Measurements from ENCODE around the gene RASA1. TPM values are rescaled to one million over a fixed set of nuclear protein-coding genes. Genes with fewer than 3 reads are reported as not detected.

Gene RASA1
- total RNA-seq, 1 experiment from 2014 or later = 23.9 TPM

DNA sequence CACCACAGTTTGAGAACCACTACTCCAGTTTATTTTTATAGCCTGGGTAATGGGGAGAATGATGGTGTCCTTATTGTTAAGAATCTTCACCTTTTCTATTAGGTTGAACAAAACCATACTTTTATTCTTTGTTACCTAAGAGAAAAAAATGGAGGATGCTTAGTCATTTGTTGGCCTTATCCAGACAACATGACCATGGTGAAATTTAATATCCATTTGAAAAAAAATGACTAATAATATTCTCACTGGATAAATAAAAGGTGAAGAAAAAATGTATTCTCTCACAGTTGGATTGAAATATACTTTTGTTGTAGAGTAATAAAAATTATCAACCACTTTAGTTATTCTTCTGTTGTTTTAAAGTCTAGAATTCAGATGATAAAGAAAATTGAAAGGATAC lies 150.8 kb downstream of the RASA1 start:
- RAD21 ChIA-PET (ENCODE audit: low non-redundant PET in 1 of 2, low total read pairs in 2 of 2, uncharacterized antibody in 2 of 2, unreplicated experiment in 2 of 2) = no interaction called here
- intact Hi-C loops (cut with micrococcal nuclease) = loop anchor here (10.0 kb wide), 1 partner anchor 846 kb away; the partner anchor contains the start of gene TMEM161B

More for the DNA sequence above, 150.8 kb downstream of the RASA1 start:
- H3K4me2 ChIP-seq (ENCODE audit: low read length) = no peak overlapping the region
- no peak for DNase-seq (ENCODE audit: low read depth, low spot score)
- no peaks in the 10 kb centered on the region for H3K79me2 ChIP-seq (ENCODE audit: insufficient read depth, low read length)
- TF ChIP-seq SP1 (IDR thresholded peaks at IDR 0.05; ENCODE audit: low read depth) (no peak), CEBPB (IDR thresholded peaks at IDR 0.05; ENCODE audit: low read depth) (no peak), ZFX (IDR thresholded peaks at IDR 0.05) (no peak), YY1 (IDR thresholded peaks at IDR 0.05; ENCODE audit: extremely low read depth, insufficient replicate concordance, low read depth, low read length) (no peak), TCF7L2 (IDR thresholded peaks at IDR 0.05; ENCODE audit: borderline replicate concordance, extremely low read depth, insufficient read depth, insufficient read length) (no peak), SIN3A (IDR thresholded peaks at IDR 0.05; ENCODE audit: low read depth) (no peak), JUND (IDR thresholded peaks at IDR 0.05) (no peak), EZH2 (IDR thresholded peaks at IDR 0.05) (no peak), RAD21 (IDR thresholded peaks at IDR 0.05; ENCODE audit: low read depth) (no peak), POLR2A (IDR thresholded peaks at IDR 0.05; ENCODE audit: borderline replicate concordance, extremely low read depth, insufficient read depth, insufficient read length) (no peak), ELF1 (IDR thresholded peaks at IDR 0.05; ENCODE audit: borderline replicate concordance, low read depth) (no peak), SRF (IDR thresholded peaks at IDR 0.05; ENCODE audit: low read depth) (no peak)
- TF ChIP-seq, protein P1, sequence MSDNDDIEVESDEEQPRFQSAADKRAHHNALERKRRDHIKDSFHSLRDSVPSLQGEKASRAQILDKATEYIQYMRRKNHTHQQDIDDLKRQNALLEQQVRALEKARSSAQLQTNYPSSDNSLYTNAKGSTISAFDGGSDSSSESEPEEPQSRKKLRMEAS (IDR thresholded peaks at IDR 0.05) = no peak
- TF ChIP-seq, protein P2, sequence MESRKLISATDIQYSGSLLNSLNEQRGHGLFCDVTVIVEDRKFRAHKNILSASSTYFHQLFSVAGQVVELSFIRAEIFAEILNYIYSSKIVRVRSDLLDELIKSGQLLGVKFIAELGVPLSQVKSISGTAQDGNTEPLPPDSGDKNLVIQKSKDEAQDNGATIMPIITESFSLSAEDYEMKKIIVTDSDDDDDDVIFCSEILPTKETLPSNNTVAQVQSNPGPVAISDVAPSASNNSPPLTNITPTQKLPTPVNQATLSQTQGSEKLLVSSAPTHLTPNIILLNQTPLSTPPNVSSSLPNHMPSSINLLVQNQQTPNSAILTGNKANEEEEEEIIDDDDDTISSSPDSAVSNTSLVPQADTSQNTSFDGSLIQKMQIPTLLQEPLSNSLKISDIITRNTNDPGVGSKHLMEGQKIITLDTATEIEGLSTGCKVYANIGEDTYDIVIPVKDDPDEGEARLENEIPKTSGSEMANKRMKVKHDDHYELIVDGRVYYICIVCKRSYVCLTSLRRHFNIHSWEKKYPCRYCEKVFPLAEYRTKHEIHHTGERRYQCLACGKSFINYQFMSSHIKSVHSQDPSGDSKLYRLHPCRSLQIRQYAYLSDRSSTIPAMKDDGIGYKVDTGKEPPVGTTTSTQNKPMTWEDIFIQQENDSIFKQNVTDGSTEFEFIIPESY (IDR thresholded peaks at IDR 0.05; ENCODE audit: extremely low read depth, insufficient replicate concordance, low read length) = no peak
- TF ChIP-seq, protein P3, sequence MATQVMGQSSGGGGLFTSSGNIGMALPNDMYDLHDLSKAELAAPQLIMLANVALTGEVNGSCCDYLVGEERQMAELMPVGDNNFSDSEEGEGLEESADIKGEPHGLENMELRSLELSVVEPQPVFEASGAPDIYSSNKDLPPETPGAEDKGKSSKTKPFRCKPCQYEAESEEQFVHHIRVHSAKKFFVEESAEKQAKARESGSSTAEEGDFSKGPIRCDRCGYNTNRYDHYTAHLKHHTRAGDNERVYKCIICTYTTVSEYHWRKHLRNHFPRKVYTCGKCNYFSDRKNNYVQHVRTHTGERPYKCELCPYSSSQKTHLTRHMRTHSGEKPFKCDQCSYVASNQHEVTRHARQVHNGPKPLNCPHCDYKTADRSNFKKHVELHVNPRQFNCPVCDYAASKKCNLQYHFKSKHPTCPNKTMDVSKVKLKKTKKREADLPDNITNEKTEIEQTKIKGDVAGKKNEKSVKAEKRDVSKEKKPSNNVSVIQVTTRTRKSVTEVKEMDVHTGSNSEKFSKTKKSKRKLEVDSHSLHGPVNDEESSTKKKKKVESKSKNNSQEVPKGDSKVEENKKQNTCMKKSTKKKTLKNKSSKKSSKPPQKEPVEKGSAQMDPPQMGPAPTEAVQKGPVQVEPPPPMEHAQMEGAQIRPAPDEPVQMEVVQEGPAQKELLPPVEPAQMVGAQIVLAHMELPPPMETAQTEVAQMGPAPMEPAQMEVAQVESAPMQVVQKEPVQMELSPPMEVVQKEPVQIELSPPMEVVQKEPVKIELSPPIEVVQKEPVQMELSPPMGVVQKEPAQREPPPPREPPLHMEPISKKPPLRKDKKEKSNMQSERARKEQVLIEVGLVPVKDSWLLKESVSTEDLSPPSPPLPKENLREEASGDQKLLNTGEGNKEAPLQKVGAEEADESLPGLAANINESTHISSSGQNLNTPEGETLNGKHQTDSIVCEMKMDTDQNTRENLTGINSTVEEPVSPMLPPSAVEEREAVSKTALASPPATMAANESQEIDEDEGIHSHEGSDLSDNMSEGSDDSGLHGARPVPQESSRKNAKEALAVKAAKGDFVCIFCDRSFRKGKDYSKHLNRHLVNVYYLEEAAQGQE (IDR thresholded peaks at IDR 0.05; ENCODE audit: low read depth) = no peak
- no peaks in the 10 kb centered on the region for H4K20me1 ChIP-seq (ENCODE audit: insufficient read depth)
- ChIA-PET POLR2A (no interaction called here), CTCF (no interaction called here)
- H2AFZ ChIP-seq (ENCODE audit: low read depth, low read length, poor library complexity, severe bottlenecking) = no peak overlapping the region
- no peaks in the 10 kb centered on the region for H3K36me3 ChIP-seq (ENCODE audit: control insufficient read depth in 1 of 2, insufficient read depth in 2 of 2, low read length in 2 of 2)
- H3K9ac ChIP-seq (ENCODE audit: low read length) = no peak overlapping the region
- BruUV-seq (replicated peaks) = no TSS peak
- H3K4me1 ChIP-seq (ENCODE audit: control insufficient read depth in 1 of 2, insufficient read depth in 2 of 2, low read length in 2 of 2) = no peaks in the 10 kb centered on the region
- H3K4me3 ChIP-seq (replicated peaks in 1 of 2; ENCODE audit: low read depth in 1 of 2, low read length in 2 of 2) = no peak overlapping the region
- no peak for ATAC-seq
- no peaks in the 10 kb centered on the region for H3K9me3 ChIP-seq (ENCODE audit: control insufficient read depth in 1 of 2, insufficient read depth in 1 of 2, low read depth in 1 of 2, low read length in 2 of 2)
- H3K27me3 ChIP-seq (ENCODE audit: insufficient read depth, low read length) = no peaks in the 10 kb centered on the region
- no peak overlapping the region for H3K27ac ChIP-seq (ENCODE audit: low read depth, low read length)
- no peaks in the 10 kb centered on the region for H3K9me2 ChIP-seq (ENCODE audit: insufficient read depth)

Measured in HCT116 (cell line).